NCI-H748 (cell line): ENCODE measurements around the gene SCN8A.
A peak's percentile ranks its signal among the peaks of the same experiment; 100 is the strongest.

Experiments used
- DNase-seq: peaks from one replicate; lab custom pipeline; 2025; ENCODE audit not compliant: unreplicated experiment; lab: John Stamatoyannopoulos, UW

Gene SCN8A

GRCh38 chr12:51667269-51667668, 76.2 kb downstream of the SCN8A start:
- no peak for DNase-seq

DNA sequence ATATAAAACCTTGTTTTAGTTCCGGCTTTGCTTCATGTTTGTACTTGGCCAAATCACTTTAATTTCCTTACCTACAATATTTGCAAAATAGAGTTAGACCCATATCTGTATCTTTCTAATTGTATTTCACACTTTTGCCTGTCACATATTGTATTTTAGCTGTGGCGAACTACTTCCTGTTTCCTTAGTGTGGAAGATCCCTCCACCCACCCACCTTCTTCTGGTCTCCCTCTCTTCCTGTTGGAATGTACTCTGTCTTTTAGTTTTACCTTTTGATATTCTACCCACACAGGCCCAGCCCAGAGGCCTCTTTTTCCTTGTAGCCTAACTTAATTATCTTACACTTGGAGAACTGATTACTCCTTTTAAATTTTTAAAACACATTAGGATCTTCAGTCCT, 78.2 kb downstream of the SCN8A start:
- DNase-seq, result no peak

DNA sequence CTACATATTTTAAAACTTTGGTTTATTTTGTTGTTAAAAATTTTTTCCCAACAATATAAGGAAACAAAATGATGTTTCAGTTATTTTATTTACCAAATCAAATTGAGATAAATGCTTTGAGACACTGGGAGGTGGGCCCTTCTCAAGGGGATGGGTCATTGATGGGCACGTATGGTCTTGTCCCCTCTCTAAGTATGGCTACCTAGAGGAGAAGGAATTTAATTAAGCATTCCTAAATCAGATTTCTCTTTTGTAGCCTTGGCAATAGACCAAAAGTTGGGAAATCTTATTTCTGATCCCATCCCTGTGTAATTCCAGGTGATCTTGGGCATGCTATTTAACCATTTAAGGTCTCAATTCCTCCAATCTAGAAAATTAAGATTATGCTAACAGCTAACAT, 79.0 kb downstream of the SCN8A start:
- DNase-seq, result no peak

- DNase-seq, result no peak
Observed at GRCh38 chr12:51672334-51672733, 81.3 kb downstream of the SCN8A start.

DNA sequence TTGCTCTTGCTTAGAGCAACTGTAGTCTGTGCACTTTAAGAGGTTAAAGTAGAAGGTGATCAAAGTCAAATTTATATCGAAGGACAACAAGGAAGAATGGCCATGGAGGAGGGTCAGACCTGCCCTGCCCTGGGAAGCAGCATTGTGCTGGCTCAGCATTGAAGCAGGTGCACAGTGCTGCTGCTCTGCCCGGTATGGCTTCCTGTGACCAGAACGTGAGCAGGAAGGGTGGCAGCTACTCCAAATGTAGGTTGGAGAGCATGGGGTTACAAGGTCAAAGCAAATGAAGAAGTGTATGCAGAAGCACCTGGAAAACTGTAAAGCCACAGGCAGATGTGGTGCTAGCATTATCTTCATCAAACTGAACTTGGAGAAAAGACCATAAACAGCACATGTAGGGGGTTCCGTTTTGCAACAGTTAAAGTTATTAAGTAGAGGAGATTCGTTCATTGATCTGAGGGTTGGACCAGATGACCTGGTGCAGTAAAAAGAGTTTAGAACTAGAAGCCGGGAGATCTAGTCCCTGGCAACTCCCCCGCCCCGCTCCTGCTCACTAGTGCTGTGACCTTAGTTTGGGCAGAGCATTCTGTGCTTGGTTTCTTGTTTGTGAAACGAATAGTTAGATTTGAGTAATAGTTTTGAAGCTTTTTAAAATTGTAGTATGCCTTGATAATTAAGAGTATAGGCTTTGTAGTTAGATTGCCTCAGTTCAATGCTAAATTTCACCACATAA, 84.2 kb downstream of the SCN8A start:
- DNase-seq, result peak; percentile 7

GRCh38 chr12:51676875-51677274, 85.8 kb downstream of the SCN8A start:
- DNase-seq, result no peak

- DNase-seq, result no peak
Observed at GRCh38 chr12:51677284-51677968, 86.4 kb downstream of the SCN8A start.

- DNase-seq, result peak; percentile 44
Observed at GRCh38 chr12:51678086-51678724, 87.2 kb downstream of the SCN8A start.

GRCh38 chr12:51682981-51683380, 91.9 kb downstream of the SCN8A start:
- no peak for DNase-seq

DNA sequence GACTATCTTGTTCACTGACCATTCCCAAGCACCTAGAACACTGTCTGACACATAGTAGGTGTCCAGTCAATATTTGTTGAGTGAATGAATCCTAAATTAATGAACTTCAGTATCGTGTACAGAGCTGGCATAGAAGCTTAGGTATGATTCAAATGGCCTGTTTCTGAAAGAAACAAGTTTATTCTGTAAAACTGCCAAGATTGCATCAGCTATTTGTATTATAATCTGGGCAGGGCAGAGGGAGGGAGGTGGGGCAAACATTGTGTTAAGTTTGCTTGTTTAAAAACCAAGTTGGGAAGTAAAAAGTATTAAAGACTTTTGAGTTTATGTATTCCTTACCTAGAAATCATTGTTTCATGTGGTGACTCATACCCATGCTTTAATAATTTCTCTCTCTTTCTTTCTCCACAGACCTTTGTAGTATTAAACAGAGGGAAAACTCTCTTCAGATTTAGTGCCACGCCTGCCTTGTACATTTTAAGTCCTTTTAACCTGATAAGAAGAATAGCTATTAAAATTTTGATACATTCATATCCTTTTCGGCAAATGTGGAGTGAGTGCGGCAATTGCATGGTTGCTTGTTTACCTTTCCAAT, 92.8 kb downstream of the SCN8A start:
- DNase-seq, result no peak

DNA sequence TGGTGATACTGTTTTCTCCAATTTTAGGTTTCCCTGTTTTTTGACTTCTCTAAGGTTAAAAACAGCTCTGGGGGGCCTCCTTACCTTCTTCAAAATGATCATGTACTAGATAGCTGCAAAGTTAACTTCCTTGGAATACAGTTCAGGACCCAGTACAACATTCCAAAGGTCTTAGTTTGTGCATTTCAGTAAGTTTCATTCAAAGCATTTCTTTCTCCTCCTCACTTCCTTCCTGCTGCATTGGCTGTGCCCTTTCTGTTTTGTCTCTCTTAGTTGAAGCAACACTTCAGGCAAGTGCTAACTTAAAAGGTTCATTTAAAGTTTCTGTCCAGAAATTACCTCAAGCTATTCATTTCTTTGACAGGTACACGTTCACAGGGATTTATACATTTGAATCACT, 95.7 kb downstream of the SCN8A start:
- no peak for DNase-seq

GRCh38 chr12:51687177-51687576, 96.1 kb downstream of the SCN8A start:
- no peak for DNase-seq

DNA sequence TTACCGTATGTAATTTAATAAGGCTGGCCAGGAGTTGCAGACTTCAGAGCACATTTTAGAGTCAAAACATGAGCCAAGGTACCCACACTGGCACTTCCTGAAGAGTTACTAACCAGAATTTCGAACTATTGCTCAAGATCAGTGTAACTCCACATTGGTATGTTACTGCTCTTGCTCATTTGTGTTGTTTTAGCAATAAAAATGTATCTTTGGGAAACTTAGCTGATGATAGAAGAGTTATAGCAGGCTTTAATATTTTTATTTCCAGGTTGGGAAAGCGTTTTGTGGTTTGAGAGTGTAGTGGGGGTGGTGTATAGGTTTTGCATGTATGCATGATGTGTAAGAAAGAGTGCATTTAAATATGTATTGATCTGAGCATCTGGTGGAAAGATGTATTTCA, 96.6 kb downstream of the SCN8A start:
- DNase-seq, result no peak

DNA sequence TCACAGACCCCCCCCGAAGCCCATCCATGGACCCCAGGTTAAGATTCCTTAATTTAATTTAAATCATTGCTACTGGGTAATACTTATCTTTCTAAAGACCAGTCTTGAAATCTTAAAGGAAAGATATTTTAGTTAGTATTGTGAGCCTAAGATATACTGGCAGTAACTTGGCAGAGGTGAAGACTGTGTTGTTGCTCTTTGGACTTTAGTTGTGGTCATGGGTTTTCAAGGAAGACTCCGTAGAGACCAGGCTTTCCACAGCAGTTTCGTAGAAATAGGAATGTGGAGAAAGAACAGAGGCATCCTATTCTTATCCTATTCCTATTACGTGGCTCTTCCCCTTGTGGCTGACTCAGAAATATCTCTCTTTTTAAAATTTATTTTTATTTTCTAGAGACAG, 99.0 kb downstream of the SCN8A start:
- DNase-seq, result no peak

DNA sequence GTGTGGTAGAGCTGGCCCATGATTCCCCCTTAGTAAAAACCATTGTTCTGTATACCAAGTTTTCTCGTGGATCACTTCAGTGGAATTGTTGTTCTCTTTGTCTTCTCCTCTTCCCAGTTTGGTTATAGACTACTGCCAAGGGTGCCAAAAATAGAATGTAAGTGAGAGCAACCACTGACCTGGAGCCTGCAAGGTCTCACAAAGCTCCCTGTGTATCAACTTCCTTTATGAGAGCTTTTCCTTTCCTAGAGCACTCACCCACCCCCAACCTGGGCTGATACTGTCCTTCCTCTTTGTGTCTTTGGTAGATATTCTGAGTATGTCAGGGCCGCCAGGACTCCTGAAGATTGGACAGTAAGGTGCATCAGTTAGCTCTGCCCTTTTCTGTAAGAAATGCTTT, 101.0 kb downstream of the SCN8A start:
- no peak for DNase-seq

- no peak for DNase-seq
Observed at GRCh38 chr12:51693569-51693968, 102.5 kb downstream of the SCN8A start.

DNA sequence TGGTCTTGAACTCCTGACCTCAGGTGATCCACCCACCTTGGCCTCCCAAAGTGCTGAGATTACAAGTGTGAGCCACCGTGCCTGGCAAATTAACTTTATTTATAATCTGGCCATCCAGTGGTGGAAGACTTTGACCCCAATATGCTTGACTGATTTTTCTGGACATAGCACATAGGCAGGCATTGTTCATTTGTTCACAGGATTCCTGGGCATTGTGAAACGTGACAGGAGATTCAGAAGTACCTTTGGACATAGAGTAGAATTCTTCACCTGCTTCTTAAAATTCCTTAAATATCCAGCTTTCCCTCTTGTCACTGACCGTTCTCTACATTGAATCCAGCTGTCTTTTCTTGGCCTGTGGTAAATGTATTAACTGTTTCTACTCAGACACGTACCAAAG, 103.1 kb downstream of the SCN8A start:
- DNase-seq, result no peak

DNA sequence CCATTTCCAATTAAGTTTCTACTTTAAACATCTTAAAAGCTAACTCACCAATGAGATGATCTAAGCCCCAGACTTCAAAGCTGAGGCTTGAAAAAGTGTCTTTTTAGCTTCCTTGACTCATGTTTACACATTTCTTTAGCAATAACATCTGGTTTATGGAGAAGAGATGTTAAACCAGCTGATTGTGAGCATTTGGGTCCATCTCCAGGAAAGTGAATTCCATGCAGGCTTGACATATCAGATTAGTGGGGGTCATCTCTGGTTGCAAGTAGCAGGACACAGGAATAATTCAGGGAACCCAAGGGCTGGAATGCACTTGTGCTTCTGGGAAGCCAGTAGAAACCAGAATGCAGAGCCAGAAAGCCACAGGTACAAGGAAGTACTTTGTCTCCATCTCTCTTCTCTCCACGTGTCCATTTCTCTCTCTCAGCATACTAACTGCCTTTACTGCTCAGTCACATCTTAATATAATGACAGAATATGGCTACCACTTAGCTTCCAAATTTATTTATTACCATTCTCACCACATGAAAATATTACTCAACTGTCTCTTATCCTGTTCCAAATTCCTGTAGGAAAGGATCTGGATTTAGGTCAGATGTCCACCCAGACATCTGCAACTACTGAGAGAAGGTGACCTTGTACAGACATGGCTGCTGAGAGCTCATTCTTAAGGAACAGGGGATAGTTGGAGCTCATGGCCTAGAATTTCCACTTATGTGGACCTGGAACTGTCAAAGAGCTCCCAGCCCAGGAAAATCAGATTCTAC, 104.4 kb downstream of the SCN8A start:
- no peak for DNase-seq

DNA sequence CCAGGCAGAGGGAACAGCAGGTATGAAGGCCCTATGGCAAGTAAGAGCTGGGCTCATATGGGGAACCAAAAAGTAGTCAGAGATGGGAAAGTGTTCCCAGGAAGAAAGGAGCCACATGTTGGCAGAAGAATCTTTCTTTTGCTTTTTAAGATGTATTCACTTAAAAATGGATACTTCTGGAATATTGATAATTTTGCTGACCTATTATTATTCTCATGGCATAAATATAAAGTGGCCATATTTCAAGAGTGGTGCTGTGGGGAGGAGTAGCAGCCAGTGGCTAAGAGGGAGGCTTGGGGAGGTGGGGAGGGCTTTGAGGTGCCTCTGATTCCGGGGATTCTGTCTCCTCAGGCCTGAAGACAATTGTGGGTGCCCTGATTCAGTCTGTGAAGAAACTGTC, 108.2 kb downstream of the SCN8A start:
- no peak for DNase-seq

- no peak for DNase-seq
Observed at GRCh38 chr12:51700887-51701286, 109.9 kb downstream of the SCN8A start.

GRCh38 chr12:51702587-51702986, 111.6 kb downstream of the SCN8A start:
- DNase-seq, result no peak
